Neutrophil (primary cell): ENCODE results near the gene ZNF783.

Source experiments
- H3K27ac ChIP-seq: fragments of 200-600 bp; sonication (generic); 2 replicates; pipeline ENCODE4 v1.5.1; 2016; ENCODE audit warnings: mild to moderate bottlenecking, moderate library complexity
- H3K27me3 ChIP-seq: fragments of 200-600 bp; sonication (generic); 2 replicates; pipeline ENCODE4 v1.6.0; 2016; ENCODE audit warnings: mild to moderate bottlenecking
- H3K36me3 ChIP-seq: fragments of 200-600 bp; sonication (generic); 2 replicates; pipeline ENCODE4 v1.5.1; 2017
- H3K4me1 ChIP-seq, 2 experiments: fragments of 200-600 bp in 1 of 2; sonication (generic) in 1 of 2; 1 replicate in 1 of 2; 2 replicates in 1 of 2; pipeline versions ENCODE4 v1.5.1 to v1.6.1; 2013 to 2016; ENCODE audit warnings: low read depth in 1 of 2, low read length in 1 of 2, mild to moderate bottlenecking in 1 of 2, moderate library complexity in 1 of 2; ENCODE audit not compliant: control insufficient read depth in 1 of 2, insufficient read depth in 1 of 2
- H3K4me3 ChIP-seq, 2 experiments: fragments of 200-600 bp in 1 of 2; sonication (generic) in 1 of 2; 1 replicate in 1 of 2; 2 replicates in 1 of 2; pipeline ENCODE4 v1.5.1; 2013 to 2016; ENCODE audit warnings: low read depth in 1 of 2, low read length in 1 of 2, mild to moderate bottlenecking in 1 of 2, moderate library complexity in 1 of 2
- H3K9me3 ChIP-seq: fragments of 200-600 bp; sonication (generic); 2 replicates; pipeline ENCODE4 v1.5.1; 2016
- TF ChIP-seq, protein P1 (sequence below): fragments of 200-600 bp; sonication (generic); IDR thresholded peaks from 2 replicates; pipeline ENCODE4 v1.5.1; 2016; ENCODE audit warnings: antibody characterized with exemption

The ZNF783 gene

DNA sequence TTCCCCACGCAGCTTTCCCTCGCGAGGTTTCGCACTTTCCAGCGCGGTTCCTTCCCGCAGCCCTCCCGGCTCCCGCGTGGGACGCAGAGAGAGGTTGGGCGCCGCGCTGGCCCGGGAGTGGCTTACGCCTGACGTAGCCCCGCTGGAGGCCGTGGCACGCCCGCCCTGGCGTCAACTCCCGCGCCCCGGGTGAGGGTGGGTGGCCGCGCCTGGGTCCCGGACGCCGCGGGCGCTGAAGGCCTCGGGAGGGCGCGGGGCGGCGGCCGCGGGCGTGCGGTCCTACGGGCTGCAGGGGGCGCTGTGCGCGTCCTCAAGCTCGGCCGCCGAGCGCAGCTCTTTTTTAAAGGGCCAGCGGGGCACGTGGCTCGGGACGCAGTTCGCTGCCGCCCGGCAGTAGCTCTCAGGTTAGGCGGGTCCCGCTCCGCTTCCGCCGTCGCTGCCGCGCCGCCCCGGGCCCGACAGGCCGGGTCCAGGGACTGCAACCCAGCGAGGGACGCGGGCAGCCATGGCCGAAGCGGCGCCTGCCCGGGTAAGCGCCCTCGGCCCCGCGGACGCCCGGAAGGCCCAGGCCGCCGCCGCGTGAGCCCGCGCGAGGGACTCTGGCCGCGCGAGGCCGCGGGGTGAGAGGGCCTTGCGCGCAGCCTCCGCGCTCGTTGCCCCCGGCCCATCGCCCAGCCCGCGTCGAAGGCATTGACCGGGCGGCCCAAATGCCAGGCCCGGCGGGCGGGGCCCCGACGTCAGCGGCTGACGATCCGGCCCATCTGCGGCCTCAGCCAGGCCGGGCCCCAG, at the start of gene ZNF783:
Gene ZNF783, plus strand, starts transcription at position 368 of the 789 bp plus-strand sequence. Its CDS starts 138 bp downstream, at position 506.
- Histone ChIP-seq H3K36me3 (no peaks in the 10 kb centered on the region), H3K9me3 (no peaks in the 10 kb centered on the region), H3K27ac (peak within 1 kb of the TSS; percentile 59), H3K4me3 (peak within 1 kb of the TSS; percentile 64 to 67), H3K4me1 (peaks cover 12 to 15% of the 10 kb centered on the region in 2 experiments), H3K27me3 (peaks cover 6% of the 10 kb centered on the region)
- TF ChIP-seq, protein P1, sequence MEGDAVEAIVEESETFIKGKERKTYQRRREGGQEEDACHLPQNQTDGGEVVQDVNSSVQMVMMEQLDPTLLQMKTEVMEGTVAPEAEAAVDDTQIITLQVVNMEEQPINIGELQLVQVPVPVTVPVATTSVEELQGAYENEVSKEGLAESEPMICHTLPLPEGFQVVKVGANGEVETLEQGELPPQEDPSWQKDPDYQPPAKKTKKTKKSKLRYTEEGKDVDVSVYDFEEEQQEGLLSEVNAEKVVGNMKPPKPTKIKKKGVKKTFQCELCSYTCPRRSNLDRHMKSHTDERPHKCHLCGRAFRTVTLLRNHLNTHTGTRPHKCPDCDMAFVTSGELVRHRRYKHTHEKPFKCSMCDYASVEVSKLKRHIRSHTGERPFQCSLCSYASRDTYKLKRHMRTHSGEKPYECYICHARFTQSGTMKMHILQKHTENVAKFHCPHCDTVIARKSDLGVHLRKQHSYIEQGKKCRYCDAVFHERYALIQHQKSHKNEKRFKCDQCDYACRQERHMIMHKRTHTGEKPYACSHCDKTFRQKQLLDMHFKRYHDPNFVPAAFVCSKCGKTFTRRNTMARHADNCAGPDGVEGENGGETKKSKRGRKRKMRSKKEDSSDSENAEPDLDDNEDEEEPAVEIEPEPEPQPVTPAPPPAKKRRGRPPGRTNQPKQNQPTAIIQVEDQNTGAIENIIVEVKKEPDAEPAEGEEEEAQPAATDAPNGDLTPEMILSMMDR: peak; percentile 92

DNA sequence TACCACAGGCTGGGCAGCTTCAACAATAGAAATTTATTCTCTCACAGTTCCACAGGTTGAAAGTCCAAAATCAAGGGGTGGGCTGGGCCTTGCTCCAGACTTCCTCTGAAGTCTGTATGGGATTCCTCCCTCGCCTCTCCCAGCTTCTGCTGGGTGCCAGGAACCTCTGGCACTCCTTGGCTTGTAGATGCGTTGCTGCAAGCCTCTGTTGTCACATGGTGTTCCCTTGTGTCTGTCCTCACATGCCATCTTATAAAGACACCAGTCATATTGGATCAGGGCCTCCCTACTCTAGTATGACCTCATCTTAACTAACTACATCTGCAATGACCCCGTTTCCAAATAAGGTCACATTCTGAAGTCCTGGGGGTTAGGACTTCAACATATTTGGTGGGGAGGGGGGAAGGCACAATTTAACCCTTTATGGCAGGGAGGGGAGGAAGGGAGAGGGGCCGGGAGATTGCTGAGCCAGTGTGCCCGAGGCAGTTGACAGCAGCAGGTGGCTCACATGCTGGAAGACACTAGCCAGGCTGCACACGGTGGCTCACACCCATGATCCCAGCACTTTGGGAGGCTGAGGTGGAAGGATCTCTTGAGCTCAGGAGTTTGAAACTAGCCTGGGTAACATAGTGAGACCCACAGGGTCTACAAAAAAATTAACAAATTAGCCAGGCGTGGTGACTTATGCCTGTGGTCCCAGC, 47.8 kb upstream of the ZNF783 start:
- H3K4me1 ChIP-seq: no peaks in the 10 kb centered on the region
- no peaks in the 10 kb centered on the region for H3K27me3 ChIP-seq
- H3K9me3 ChIP-seq: no peaks in the 10 kb centered on the region
- H3K4me3 ChIP-seq: no peak overlapping the region
- TF ChIP-seq, protein P1: no peak
- H3K36me3 ChIP-seq: peaks cover 100% of the 10 kb centered on the region
- no peak overlapping the region for H3K27ac ChIP-seq

DNA sequence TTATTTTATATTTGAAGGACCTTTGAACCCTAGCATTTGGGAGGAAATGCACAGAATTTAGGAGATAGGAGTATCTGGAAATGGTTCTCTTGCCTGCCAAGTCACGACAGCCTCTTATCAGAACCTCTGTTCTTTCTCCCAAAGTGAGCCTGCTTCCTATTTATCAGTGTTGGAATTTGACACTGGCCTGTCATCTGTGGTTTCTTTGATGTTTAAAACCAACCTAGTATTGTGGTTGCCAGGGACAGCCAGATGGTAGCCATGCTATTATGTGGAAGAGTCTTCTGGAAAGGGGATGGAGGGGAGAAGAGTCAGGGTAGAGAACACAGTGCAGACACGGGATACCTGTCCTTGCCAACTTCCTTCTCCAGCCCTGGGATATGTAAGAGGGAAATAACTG, 45.6 kb upstream of the ZNF783 start:
- TF ChIP-seq, protein P1: no peak
- no peak overlapping the region for H3K4me3 ChIP-seq
- peaks cover 100% of the 10 kb centered on the region for H3K36me3 ChIP-seq
- H3K27ac ChIP-seq: no peak overlapping the region
- H3K4me1 ChIP-seq: no peaks in the 10 kb centered on the region
- no peaks in the 10 kb centered on the region for H3K9me3 ChIP-seq
- H3K27me3 ChIP-seq: no peaks in the 10 kb centered on the region

DNA sequence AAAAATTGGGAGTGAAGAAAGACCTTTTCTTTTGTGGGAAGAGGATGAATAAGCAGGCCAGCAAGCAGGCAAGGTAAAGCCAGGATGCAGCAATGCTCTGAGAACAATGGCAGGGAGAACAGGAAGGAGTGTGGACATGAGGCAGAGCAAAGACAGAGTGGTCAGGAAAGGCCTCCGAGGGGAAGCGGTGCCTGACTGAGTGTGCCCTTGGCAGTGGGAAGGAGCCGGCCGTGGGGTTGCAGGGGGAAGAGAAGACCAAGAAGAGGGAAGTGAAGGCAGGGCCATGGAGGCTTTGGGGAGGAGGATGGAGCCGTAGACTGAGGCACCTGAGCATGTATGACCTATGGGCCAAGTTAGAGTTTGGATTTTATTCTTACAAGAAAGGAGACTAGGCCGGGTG, 44.4 kb upstream of the ZNF783 start:
- Histone ChIP-seq H3K27me3 (no peaks in the 10 kb centered on the region), H3K4me3 (no peak overlapping the region), H3K4me1 (no peaks in the 10 kb centered on the region), H3K36me3 (peaks cover 100% of the 10 kb centered on the region), H3K9me3 (no peaks in the 10 kb centered on the region), H3K27ac (no peak overlapping the region)
- TF ChIP-seq, protein P1: no peak

DNA sequence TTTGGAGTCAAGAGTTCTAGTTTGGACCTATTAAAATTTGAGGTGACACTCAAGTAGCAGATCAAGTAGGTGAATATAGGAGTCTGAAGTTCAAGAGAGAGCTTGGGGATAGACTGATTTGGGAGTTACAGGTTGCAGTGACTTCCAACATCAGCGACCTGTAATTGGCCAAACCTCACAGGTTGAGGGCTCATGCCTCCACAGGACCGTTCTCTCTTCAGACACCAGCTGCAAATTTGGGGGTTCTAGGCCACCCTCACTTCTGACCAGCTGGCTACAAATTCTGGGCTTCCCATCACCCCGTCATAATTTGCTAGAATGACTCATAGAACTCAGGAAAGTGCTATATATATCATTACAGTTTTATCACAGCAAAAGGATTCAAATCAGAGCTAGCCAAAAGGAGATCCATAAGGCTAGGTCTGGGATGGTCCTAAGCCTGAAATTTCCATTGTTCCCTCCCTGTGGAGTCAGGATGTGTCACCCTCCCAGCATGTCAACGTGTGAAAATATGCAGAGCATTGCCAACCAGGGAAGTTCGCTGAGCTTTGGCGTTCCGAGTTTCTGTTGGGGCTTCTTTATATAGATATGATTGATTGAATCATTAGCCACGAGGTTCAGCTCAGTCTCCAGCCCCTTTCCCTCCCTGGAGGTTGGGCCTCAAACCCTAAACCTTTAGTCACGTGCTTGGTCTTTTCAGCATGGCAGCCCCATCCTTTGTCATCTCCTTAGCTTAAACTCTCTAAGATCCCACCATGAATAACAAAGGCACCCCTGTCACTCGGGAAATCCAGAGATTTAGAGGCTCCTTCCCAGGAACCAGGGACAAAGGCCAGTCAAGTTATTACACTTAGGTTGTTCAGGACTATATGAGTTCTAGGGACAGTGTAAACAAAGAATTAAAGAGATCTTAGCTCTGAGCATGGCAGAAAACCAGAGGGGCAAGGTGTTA, 43.3 kb upstream of the ZNF783 start:
- peaks cover 100% of the 10 kb centered on the region for H3K36me3 ChIP-seq
- no peak overlapping the region for H3K4me3 ChIP-seq
- TF ChIP-seq, protein P1: no peak

More for the DNA sequence above, 43.3 kb upstream of the ZNF783 start:
- H3K4me1 ChIP-seq: no peaks in the 10 kb centered on the region
- H3K27me3 ChIP-seq: no peaks in the 10 kb centered on the region
- no peaks in the 10 kb centered on the region for H3K9me3 ChIP-seq
- H3K27ac ChIP-seq: no peak overlapping the region
